Panc1 (cell line): ENCODE results near the gene BAG1. TPM values are rescaled to one million over a fixed set of nuclear protein-coding genes. Genes with fewer than 3 reads are reported as not detected.

Source experiments
- ATAC-seq: fragments of 200-7000 bp; cut with Tn5 transposase; 2 replicates; pipeline ENCODE4 v1.9.1; 2020; ENCODE audit warnings: mild to moderate bottlenecking, moderate library complexity
- BruUV-seq: library from RNA; stranded (reverse); fragments of 400-500 nt; replicated peaks from 2 replicates; lab custom pipeline; 2021; lab: Mats Ljungman, UMichigan
- CTCF ChIA-PET: fragments of 300-600 bp; sonication (Branson Sonifier 250); formaldehyde crosslinking; loops from one replicate; lab custom pipeline; 2022; ENCODE audit warnings: antibody characterized with exemption; lab: Charles Lee
- POLR2A ChIA-PET: fragments of 300-600 bp; sonication (Branson Sonifier 250); formaldehyde crosslinking; loops from one replicate; lab custom pipeline; 2022; ENCODE audit warnings: antibody characterized with exemption; lab: Charles Lee
- DNase-seq: peaks from one replicate; pipeline ENCODE4 v3.0.0-alpha.2; 2010; ENCODE audit warnings: low read depth, low spot score
- H3K27ac ChIP-seq: 2 replicates; pipeline ENCODE4 v1.5.1; 2011; ENCODE audit warnings: mild to moderate bottlenecking, low read length, inconsistent platforms
- H3K27me3 ChIP-seq: fragments of 200-500 bp; sonication (Bioruptor generic); 2 replicates; pipeline ENCODE4 v1.6.0; 2014; ENCODE audit warnings: low read length, inconsistent platforms; ENCODE audit not compliant: control insufficient read depth, insufficient read depth
- H3K36me3 ChIP-seq: fragments of 200-500 bp; sonication (Bioruptor generic); 2 replicates; pipeline ENCODE4 v1.5.1; 2014; ENCODE audit warnings: inconsistent platforms, mild to moderate bottlenecking, low read length, moderate library complexity; ENCODE audit not compliant: control insufficient read depth, insufficient read depth
- H3K4me1 ChIP-seq: 2 replicates; pipeline ENCODE4 v1.5.1; 2011; ENCODE audit warnings: inconsistent platforms, mild to moderate bottlenecking, low read length, moderate library complexity; ENCODE audit not compliant: control insufficient read depth, insufficient read depth
- H3K4me3 ChIP-seq, 2 experiments: 2 replicates each; pipeline ENCODE4 v1.5.1; 2011 to 2012; ENCODE audit warnings: low read depth in 2 of 2, low read length in 2 of 2, mild to moderate bottlenecking in 2 of 2, inconsistent platforms in 1 of 2, moderate library complexity in 1 of 2
- H3K9me3 ChIP-seq: fragments of 200-500 bp; sonication (Bioruptor generic); 2 replicates; pipeline ENCODE4 v1.5.1; 2014; ENCODE audit warnings: low read depth, mild to moderate bottlenecking, inconsistent platforms, low read length, moderate library complexity; ENCODE audit not compliant: control insufficient read depth, insufficient read depth
- CTCF ChIP-seq: fragments of 450-650 bp; IDR thresholded peaks from 2 replicates; pipeline ENCODE4 v1.5.1; 2017; ENCODE audit warnings: mild to moderate bottlenecking
- POLR2AphosphoS5 ChIP-seq: IDR thresholded peaks from 2 replicates; pipeline ENCODE4 v1.6.1; 2012; ENCODE audit warnings: mild to moderate bottlenecking, low read depth, low read length, moderate library complexity
- REST ChIP-seq, 2 experiments: IDR thresholded peaks; 2 replicates each; pipeline ENCODE4 v1.6.1; 2011 to 2012; ENCODE audit warnings: low read depth in 2 of 2, control low read depth in 1 of 2, low read length in 1 of 2, mild to moderate bottlenecking in 1 of 2, moderate library complexity in 1 of 2; ENCODE audit not compliant: insufficient read depth in 1 of 2
- SIN3A ChIP-seq: IDR thresholded peaks from 2 replicates; pipeline ENCODE4 v1.6.1; 2012; ENCODE audit warnings: low read depth, mild to moderate bottlenecking, low read length, moderate library complexity, borderline replicate concordance; ENCODE audit not compliant: insufficient read depth
- TCF7L2 ChIP-seq: IDR thresholded peaks from 2 replicates; pipeline ENCODE4 v1.6.1; 2011; ENCODE audit warnings: mild to moderate bottlenecking, low read depth, low read length, inconsistent platforms
- in situ Hi-C: cut with HindIII; loops from 2 replicates; pipeline ENCODE4 v1.10.0; 2016; ENCODE audit warnings: low sequenced_read_pairs, low pct_unique_long_range_greater_than_20kb
- intact Hi-C: fragments of 100-400 bp; cut with micrococcal nuclease; formaldehyde crosslinking; loops from one replicate; pipeline ENCODE4 v1.10.0; 2022; ENCODE audit not compliant: unreplicated experiment
- total RNA-seq: library from RNA; stranded (reverse); gene quantifications from one replicate; pipeline ENCODE4 v1.2.1, GENCODE V29; 2021; ENCODE audit not compliant: unreplicated experiment

The BAG1 gene
- total RNA-seq, 1 experiment from 2014 or later: 95.8 TPM

DNA sequence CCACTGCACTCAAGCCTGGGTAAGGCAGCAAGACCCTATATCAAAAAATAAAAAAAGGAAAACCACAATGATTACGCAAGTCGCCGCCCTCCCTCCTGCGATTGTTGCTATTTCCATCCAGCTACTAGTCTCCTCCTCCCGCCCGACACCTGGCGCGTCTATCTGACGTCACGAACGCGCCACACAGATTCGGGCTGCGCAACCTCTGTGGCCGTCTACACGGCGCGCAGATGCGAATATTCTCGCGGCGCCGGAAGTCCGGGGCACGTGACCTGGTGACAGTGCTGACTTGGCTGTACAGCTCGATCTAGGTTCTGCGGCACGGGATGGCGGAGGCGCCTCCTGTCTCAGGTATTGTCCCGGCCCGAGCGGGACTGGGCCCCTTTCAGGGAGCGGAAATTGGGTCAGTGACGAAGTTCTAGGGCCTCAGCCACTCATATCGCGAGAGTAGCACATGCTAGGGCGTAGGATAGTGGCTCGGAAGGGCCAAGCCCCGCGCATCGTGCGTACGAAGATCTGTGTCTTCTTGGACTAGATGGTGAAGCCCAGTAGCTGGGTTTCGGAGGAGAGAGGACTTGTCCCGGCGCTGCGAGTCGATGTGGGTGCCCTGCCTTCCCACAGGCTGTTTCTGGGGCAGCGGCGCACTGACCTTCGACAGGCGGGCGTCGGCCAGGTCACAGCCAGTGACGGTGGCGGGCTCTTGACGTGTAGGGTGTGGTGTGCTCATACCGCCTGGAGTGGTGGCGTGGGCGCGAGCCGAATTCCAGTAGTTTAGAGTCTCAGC is 25.9 kb upstream of the BAG1 start, which contains the start of gene NFX1:
TSS of gene NFX1 (plus strand) at position 270 of the 784 bp plus-strand sequence. CDS start at position 327, 57 bp downstream.
- ChIA-PET POLR2A (interaction anchor here (0.5 to 0.7 kb wide), 7 partner anchors 12 to 183 kb away, joined by 3 to 18 read pairs (median 5); partner anchors contain the start of gene NOL6), CTCF (interaction anchor here (0.6 to 0.7 kb wide), 3 partner anchors 157 to 183 kb away, joined by 5 to 20 read pairs (median 11); partner anchors contain the start of genes AQP3 and NOL6)
- peak; percentile 93 for DNase-seq
- H3K27me3 ChIP-seq: no peaks in the 10 kb centered on the region
- H3K36me3 ChIP-seq: peaks cover 18% of the 10 kb centered on the region; the same call in 1 of the 2 replicates
- H3K4me3 ChIP-seq: peak within 1 kb of the TSS; percentile 60 to 91
- no peaks in the 10 kb centered on the region for H3K9me3 ChIP-seq
- no TSS peak for BruUV-seq
- intact Hi-C loops (no loop called here), in situ Hi-C loops (no loop called here)
- ATAC-seq: peak; percentile 97
- H3K4me1 ChIP-seq: peaks cover 30% of the 10 kb centered on the region
- peak within 1 kb of the TSS; percentile 99 for H3K27ac ChIP-seq
- TF ChIP-seq REST (IDR thresholded peaks at IDR 0.05; ENCODE audit: insufficient read depth in 1 of 2, low read depth in 2 of 2, low read length in 1 of 2) (peak in 1 of 2 experiments; percentile 59; a peak in 1 of 4 replicates), SIN3A (peak; percentile 88), POLR2AphosphoS5 (peak; percentile 98), TCF7L2 (peak; percentile 31; the same call in 1 of the 2 replicates), CTCF (no peak)

- Histone ChIP-seq H3K9me3 (no peaks in the 10 kb centered on the region), H3K4me3 (peak overlapping the region; percentile 60 to 91), H3K4me1 (peaks cover 30% of the 10 kb centered on the region), H3K36me3 (peaks cover 14% of the 10 kb centered on the region; the same call in 1 of the 2 replicates), H3K27ac (peak overlapping the region; percentile 99), H3K27me3 (no peaks in the 10 kb centered on the region)
- no peak for TF ChIP-seq TCF7L2
- TF ChIP-seq REST (IDR thresholded peaks at IDR 0.05; ENCODE audit: insufficient read depth in 1 of 2, low read depth in 2 of 2, low read length in 1 of 2): no peak
- TF ChIP-seq POLR2AphosphoS5: no peak
- TF ChIP-seq CTCF: no peak
- TF ChIP-seq SIN3A: no peak
- ATAC-seq (peak; percentile 54), DNase-seq (no peak)
- intact Hi-C loops (no loop called here), in situ Hi-C loops (no loop called here)
- ChIA-PET CTCF (interaction anchor here (0.5 to 0.7 kb wide), 4 partner anchors 157 to 230 kb away, joined by 4 to 20 read pairs (median 8); partner anchors contain the start of genes AQP3 and NOL6), POLR2A (interaction anchor here (0.5 to 0.7 kb wide), 5 partner anchors 11 to 121 kb away, joined by 3 to 18 read pairs (median 5); no protein-coding TSS in a partner anchor)
- TSS peak; percentile 100 for BruUV-seq
These were observed 25.4 kb upstream of the BAG1 start for GRCh38 chr9:33289936-33290246.
